Vagina (tissue), 2 donors: ENCODE data around the gene IBA57.

Experiments used
- POLR2A ChIP-seq, 2 donors: fragments of 450-650 bp; IDR thresholded peaks; one replicate each; pipeline ENCODE4 v1.6.1; 2017; ENCODE audit warnings: antibody characterized with exemption in 2 of 2, mild to moderate bottlenecking in 2 of 2, moderate library complexity in 2 of 2
- POLR2AphosphoS5 ChIP-seq, 2 donors: sonication (generic); formaldehyde crosslinking; IDR thresholded peaks; one replicate each; pipeline ENCODE4 v1.9.0; 2017; ENCODE audit warnings: antibody characterized with exemption in 2 of 2, mild to moderate bottlenecking in 2 of 2, low read depth in 1 of 2; ENCODE audit not compliant: insufficient read depth in 1 of 2
- TF ChIP-seq, protein P1 (sequence below), 3 experiments: fragments of 450-650 bp in 2 of 3; fragments of 200-600 bp in 1 of 3; sonication (generic) in 1 of 3; IDR thresholded peaks; one replicate each; pipeline ENCODE4 v1.5.1; 2017 to 2019; ENCODE audit warnings: antibody characterized with exemption in 3 of 3, mild to moderate bottlenecking in 2 of 3, moderate library complexity in 2 of 3

DNA sequence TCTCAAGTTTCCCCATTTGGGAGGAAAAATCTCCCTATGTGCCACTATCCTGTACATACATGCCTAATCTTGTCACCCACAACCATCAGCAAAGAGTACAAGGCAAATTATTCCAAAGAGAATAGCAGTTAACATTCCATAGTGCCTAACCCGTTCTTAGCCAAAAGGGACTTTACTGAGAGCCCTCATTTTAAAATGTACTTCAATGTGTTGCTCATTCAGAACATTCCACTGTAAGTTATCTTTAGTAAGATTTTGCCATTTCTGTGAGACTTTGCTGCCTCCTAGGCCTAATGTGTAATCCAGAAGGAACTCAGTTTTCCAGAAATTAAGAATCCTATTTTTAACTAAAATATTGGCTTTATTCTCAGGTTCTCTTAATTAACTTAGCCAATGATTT is 45.3 kb upstream of the IBA57 start:
- TF ChIP-seq, protein P1, sequence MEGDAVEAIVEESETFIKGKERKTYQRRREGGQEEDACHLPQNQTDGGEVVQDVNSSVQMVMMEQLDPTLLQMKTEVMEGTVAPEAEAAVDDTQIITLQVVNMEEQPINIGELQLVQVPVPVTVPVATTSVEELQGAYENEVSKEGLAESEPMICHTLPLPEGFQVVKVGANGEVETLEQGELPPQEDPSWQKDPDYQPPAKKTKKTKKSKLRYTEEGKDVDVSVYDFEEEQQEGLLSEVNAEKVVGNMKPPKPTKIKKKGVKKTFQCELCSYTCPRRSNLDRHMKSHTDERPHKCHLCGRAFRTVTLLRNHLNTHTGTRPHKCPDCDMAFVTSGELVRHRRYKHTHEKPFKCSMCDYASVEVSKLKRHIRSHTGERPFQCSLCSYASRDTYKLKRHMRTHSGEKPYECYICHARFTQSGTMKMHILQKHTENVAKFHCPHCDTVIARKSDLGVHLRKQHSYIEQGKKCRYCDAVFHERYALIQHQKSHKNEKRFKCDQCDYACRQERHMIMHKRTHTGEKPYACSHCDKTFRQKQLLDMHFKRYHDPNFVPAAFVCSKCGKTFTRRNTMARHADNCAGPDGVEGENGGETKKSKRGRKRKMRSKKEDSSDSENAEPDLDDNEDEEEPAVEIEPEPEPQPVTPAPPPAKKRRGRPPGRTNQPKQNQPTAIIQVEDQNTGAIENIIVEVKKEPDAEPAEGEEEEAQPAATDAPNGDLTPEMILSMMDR (IDR thresholded peaks at IDR 0.05), result no peak
- TF ChIP-seq POLR2AphosphoS5 (IDR thresholded peaks at IDR 0.05; ENCODE audit: insufficient read depth in 1 of 2, low read depth in 1 of 2) (no peak), POLR2A (IDR thresholded peaks at IDR 0.05) (no peak)
